Measurements from ENCODE around the gene PLBD2. TPM values are rescaled to one million over a fixed set of nuclear protein-coding genes. Genes with fewer than 3 reads are reported as not detected.

PLBD2 gene
- total RNA-seq, 1 experiment from 2014 or later: 31.4 TPM

GRCh38 chr12:113374823-113375428, 16.5 kb downstream of the PLBD2 start:
- no peaks in the 10 kb centered on the region for H3K27me3 Mint-ChIP-seq (ENCODE audit: low read depth)

More at GRCh38 chr12:113374823-113375428, 16.5 kb downstream of the PLBD2 start:
- Histone ChIP-seq H2BK15ac (ENCODE audit: low read depth, low read length) (no peak overlapping the region), H2BK12ac (ENCODE audit: insufficient read length, low read depth, low read length) (no peak overlapping the region), H3K23ac (ENCODE audit: insufficient read length, low read depth, low read length) (no peak overlapping the region), H4K5ac (ENCODE audit: insufficient read length, low read depth, low read length) (no peak overlapping the region), H3K4ac (ENCODE audit: low read depth, low read length) (no peak overlapping the region), H3K18ac (ENCODE audit: insufficient read length, low read depth, low read length) (no peak overlapping the region), H3K4me2 (ENCODE audit: insufficient read depth, insufficient read length, low read length) (no peak overlapping the region), H2AFZ (ENCODE audit: low read length) (no peak overlapping the region), H2AK5ac (ENCODE audit: insufficient read length, low read length) (no peak overlapping the region), H3T11ph (ENCODE audit: low read length) (no peak overlapping the region), H4K8ac (replicated peaks; ENCODE audit: insufficient read length, low read depth, low read length) (no peak overlapping the region), H4K91ac (ENCODE audit: insufficient read length, low read depth, low read length) (no peak overlapping the region), H2BK120ac (ENCODE audit: low read depth, low read length, poor library complexity, severe bottlenecking) (no peak overlapping the region), H3K9ac (ENCODE audit: extremely low read depth, insufficient read length, low read length) (no peak overlapping the region), H3K23me2 (ENCODE audit: insufficient read length, low read depth, low read length, poor library complexity, severe bottlenecking) (no peaks in the 10 kb centered on the region), H4K20me1 (ENCODE audit: control insufficient read depth, insufficient read depth, insufficient read length) (no peaks in the 10 kb centered on the region), H3K27ac (ENCODE audit: insufficient read length, low read depth, low read length) (no peak overlapping the region), H2BK5ac (ENCODE audit: insufficient read length, low read length) (no peak overlapping the region), H3K9me3 (ENCODE audit: control insufficient read depth, low read depth, low read length) (no peaks in the 10 kb centered on the region), H3K79me1 (ENCODE audit: insufficient read depth, low read depth, low read length, poor library complexity, severe bottlenecking) (no peaks in the 10 kb centered on the region), H3K4me1 (ENCODE audit: insufficient read depth, low read length) (no peaks in the 10 kb centered on the region), H3K27me3 (ENCODE audit: insufficient read depth, low read length) (no peaks in the 10 kb centered on the region), H3K79me2 (ENCODE audit: insufficient read depth, low read length) (no peaks in the 10 kb centered on the region), H3K56ac (ENCODE audit: insufficient read length, low read depth, low read length) (no peak overlapping the region), H3K14ac (ENCODE audit: insufficient read depth, low read length) (no peak overlapping the region), H2BK20ac (ENCODE audit: low read depth, low read length, poor library complexity, severe bottlenecking) (no peak overlapping the region)
- no peak overlapping the region for H3K4me3 Mint-ChIP-seq
- no peaks in the 10 kb centered on the region for H3K4me1 Mint-ChIP-seq
- no peak overlapping the region for H3K27ac Mint-ChIP-seq
- no peaks in the 10 kb centered on the region for H3K9me3 Mint-ChIP-seq
- peaks cover 12 to 39% (median 36%) of the 10 kb centered on the region in 3 experiments; a peak in 6 of 7 replicates for H3K36me3 Mint-ChIP-seq (ENCODE audit: insufficient read depth in 1 of 3, low read depth in 3 of 3)
- no peak for DNase-seq
- WGBS (ENCODE audit: extremely low coverage, insufficient read length, low lambda C conversion rate): no CpG with 5 or more reads among the region's 4 CpGs
- no peak for TF ChIP-seq CTCF (conservative IDR thresholded peaks at IDR 0.05)
